Astrocyte (in vitro differentiated cells and primary cell): ENCODE data around the gene RPL39L. TPM values are rescaled to one million over a fixed set of nuclear protein-coding genes. Genes with fewer than 3 reads are reported as not detected.

Experiments
- DNase-seq: peaks from one replicate; pipeline ENCODE4 v3.0.0-alpha.2; 2010; ENCODE audit warnings: low read depth
- FAIRE-seq: peaks from 2 replicates; lab custom pipeline; 2011; peaks lifted over from hg19 to GRCh38; lab: Jason Lieb, UNC
- H2AFZ ChIP-seq: 2 replicates; pipeline ENCODE4 v1.6.0; 2012; ENCODE audit warnings: low read depth, low read length, inconsistent platforms
- H3K27ac ChIP-seq: 2 replicates; pipeline ENCODE4 v1.5.1; 2011; ENCODE audit warnings: low read depth, low read length, inconsistent platforms
- H3K27me3 ChIP-seq: 2 replicates; pipeline ENCODE4 v1.6.0; 2011; ENCODE audit warnings: low read length, inconsistent platforms; ENCODE audit not compliant: insufficient read depth
- H3K36me3 ChIP-seq: 2 replicates; pipeline ENCODE4 v1.5.1; 2011; ENCODE audit warnings: low read length, inconsistent platforms; ENCODE audit not compliant: insufficient read depth
- H3K4me1 ChIP-seq: 2 replicates; pipeline ENCODE4 v1.5.1; 2011; ENCODE audit warnings: low read length, inconsistent platforms; ENCODE audit not compliant: insufficient read depth
- H3K4me2 ChIP-seq: 2 replicates; pipeline ENCODE4 v1.6.0; 2012; ENCODE audit warnings: low read length, inconsistent platforms
- H3K4me3 ChIP-seq: 2 replicates; pipeline ENCODE4 v1.5.1; 2011; ENCODE audit warnings: low read depth, mild to moderate bottlenecking, low read length, inconsistent platforms; ENCODE audit not compliant: insufficient read depth
- H3K79me2 ChIP-seq: 2 replicates; pipeline ENCODE4 v1.6.0; 2012; ENCODE audit warnings: mild to moderate bottlenecking, low read length, inconsistent platforms; ENCODE audit not compliant: insufficient read depth
- H3K9ac ChIP-seq: 2 replicates; pipeline ENCODE4 v1.6.0; 2012; ENCODE audit warnings: mild to moderate bottlenecking, low read length, inconsistent platforms
- H3K9me3 ChIP-seq: 2 replicates; pipeline ENCODE4 v1.5.1; 2012; ENCODE audit warnings: low read depth, mild to moderate bottlenecking, low read length, inconsistent platforms; ENCODE audit not compliant: insufficient read depth
- H4K20me1 ChIP-seq: 2 replicates; pipeline ENCODE4 v1.6.0; 2012; ENCODE audit warnings: low read length, inconsistent platforms; ENCODE audit not compliant: insufficient read depth
- H3K27ac Mint-ChIP-seq: one replicate; pipeline ENCODE4 v1.8.0; 2021; ENCODE audit warnings: mild to moderate bottlenecking, mixed read lengths; ENCODE audit not compliant: unreplicated experiment
- H3K27me3 Mint-ChIP-seq: one replicate; pipeline ENCODE4 v1.8.0; 2021; ENCODE audit warnings: low read depth, mixed read lengths; ENCODE audit not compliant: unreplicated experiment
- H3K36me3 Mint-ChIP-seq: one replicate; pipeline ENCODE4 v1.8.0; 2021; ENCODE audit warnings: low read depth, mixed read lengths; ENCODE audit not compliant: unreplicated experiment
- H3K4me1 Mint-ChIP-seq: one replicate; pipeline ENCODE4 v1.8.0; 2021; ENCODE audit warnings: low read depth, mixed read lengths; ENCODE audit not compliant: unreplicated experiment
- H3K4me3 Mint-ChIP-seq: one replicate; pipeline ENCODE4 v1.8.0; 2021; ENCODE audit warnings: mild to moderate bottlenecking, moderate library complexity, mixed read lengths; ENCODE audit not compliant: unreplicated experiment
- H3K9me3 Mint-ChIP-seq: one replicate; pipeline ENCODE4 v1.8.0; 2021; ENCODE audit warnings: mild to moderate bottlenecking, mixed read lengths; ENCODE audit not compliant: unreplicated experiment
- CTCF ChIP-seq: IDR thresholded peaks from 2 replicates; pipeline ENCODE4 v1.5.1; 2011; ENCODE audit warnings: low read depth, mild to moderate bottlenecking, inconsistent platforms, low read length, moderate library complexity; ENCODE audit not compliant: insufficient read depth
- EZH2 ChIP-seq: IDR thresholded peaks from 2 replicates; pipeline ENCODE4 v1.6.1; 2012; ENCODE audit warnings: mild to moderate bottlenecking, low read length, inconsistent platforms; ENCODE audit not compliant: insufficient read depth
- total RNA-seq: library from RNA; stranded (reverse); gene quantifications from 2 replicates; pipeline ENCODE4 v1.2.1, GENCODE V29; 2021

The RPL39L gene
- total RNA-seq, 1 donor from 2014 or later, result 6.5 TPM

- Histone ChIP-seq H4K20me1 (no peaks in the 10 kb centered on the region), H2AFZ (no peak overlapping the region), H3K4me3 (no peak overlapping the region), H3K9me3 (no peaks in the 10 kb centered on the region), H3K27me3 (no peaks in the 10 kb centered on the region), H3K4me1 (no peaks in the 10 kb centered on the region), H3K36me3 (no peaks in the 10 kb centered on the region), H3K4me2 (no peak overlapping the region), H3K9ac (no peak overlapping the region), H3K27ac (no peak overlapping the region), H3K79me2 (no peaks in the 10 kb centered on the region)
- Mint-ChIP-seq H3K4me3 (no peak overlapping the region), H3K9me3 (no peaks in the 10 kb centered on the region), H3K4me1 (no peaks in the 10 kb centered on the region), H3K36me3 (peaks cover 19% of the 10 kb centered on the region), H3K27me3 (no peaks in the 10 kb centered on the region), H3K27ac (no peak overlapping the region)
- TF ChIP-seq EZH2, result no peak
- TF ChIP-seq CTCF, result no peak
- DNase-seq (no peak), FAIRE-seq (no peak)
Measured at GRCh38 chr3:187076297-187076696, 63.0 kb downstream of the RPL39L start.

GRCh38 chr3:187074846-187075245 is 64.5 kb downstream of the RPL39L start:
- H3K4me2 ChIP-seq, result no peak overlapping the region
- H3K27ac ChIP-seq, result no peak overlapping the region
- no peaks in the 10 kb centered on the region for H3K36me3 ChIP-seq
- Mint-ChIP-seq H3K27ac (no peak overlapping the region), H3K9me3 (peaks cover 4% of the 10 kb centered on the region), H3K4me1 (no peaks in the 10 kb centered on the region), H3K4me3 (no peak overlapping the region), H3K27me3 (no peaks in the 10 kb centered on the region), H3K36me3 (peaks cover 23% of the 10 kb centered on the region)
- H3K27me3 ChIP-seq, result no peaks in the 10 kb centered on the region
- H2AFZ ChIP-seq, result no peak overlapping the region
- H3K79me2 ChIP-seq, result no peaks in the 10 kb centered on the region
- H3K4me1 ChIP-seq, result no peaks in the 10 kb centered on the region
- H4K20me1 ChIP-seq, result no peaks in the 10 kb centered on the region
- FAIRE-seq (no peak), DNase-seq (no peak)
- no peak overlapping the region for H3K4me3 ChIP-seq
- H3K9ac ChIP-seq, result no peak overlapping the region
- no peaks in the 10 kb centered on the region for H3K9me3 ChIP-seq
- TF ChIP-seq EZH2 (no peak), CTCF (no peak)

- no peak overlapping the region for H3K4me2 ChIP-seq
- Mint-ChIP-seq H3K27me3 (no peaks in the 10 kb centered on the region), H3K27ac (no peak overlapping the region), H3K9me3 (peaks cover 7% of the 10 kb centered on the region), H3K4me1 (no peaks in the 10 kb centered on the region), H3K36me3 (peaks cover 29% of the 10 kb centered on the region), H3K4me3 (no peak overlapping the region)
- TF ChIP-seq EZH2 (no peak), CTCF (no peak)
- no peak overlapping the region for H3K9ac ChIP-seq
- H3K27ac ChIP-seq, result no peak overlapping the region
- no peaks in the 10 kb centered on the region for H3K79me2 ChIP-seq
- no peaks in the 10 kb centered on the region for H3K27me3 ChIP-seq
- H3K36me3 ChIP-seq, result no peaks in the 10 kb centered on the region
- no peak for DNase-seq
- no peaks in the 10 kb centered on the region for H3K4me1 ChIP-seq
- H3K4me3 ChIP-seq, result no peak overlapping the region
- no peak overlapping the region for H2AFZ ChIP-seq
- no peaks in the 10 kb centered on the region for H4K20me1 ChIP-seq
- FAIRE-seq, result no peak
- H3K9me3 ChIP-seq, result no peaks in the 10 kb centered on the region
Measured at GRCh38 chr3:187073581-187074098, 65.7 kb downstream of the RPL39L start.
